Measurements from ENCODE around the gene PRR3. TPM values are rescaled to one million over a fixed set of nuclear protein-coding genes. Genes with fewer than 3 reads are reported as not detected.
"Not testable (repeated sequence)": the region's sequence is repeated elsewhere in the genome, so short reads cannot be mapped to it uniquely, and the experiment has no call there.

PRR3 gene
- total RNA-seq, 4 donors from 2014 or later = 3.5 to 21.6 (median 7.9) TPM

GRCh38 chr6:30591008-30591407, 33.9 kb downstream of the PRR3 start:
- TF ChIP-seq POLR2A (IDR thresholded peaks at IDR 0.05) (no peak), EP300 (IDR thresholded peaks at IDR 0.05) (no peak), CTCF (IDR thresholded peaks at IDR 0.05) (no peak), POLR2AphosphoS5 (IDR thresholded peaks at IDR 0.05) (no peak)
- 50 to 60% methylated on average over 1 of the region's 1 CpG for WGBS, 2 donors (ENCODE audit: low coverage in 1 of 2)
- ATAC-seq = no peak
- Histone ChIP-seq H3K4me3 (no peak overlapping the region), H3K27me3 (no peaks in the 10 kb centered on the region), H3K9me3 (no peaks in the 10 kb centered on the region), H3K36me3 (peaks cover 0 to 90% of the 10 kb centered on the region in 2 donors), H3K4me1 (peaks cover 0 to 9% (median 0%) of the 10 kb centered on the region in 3 donors), H3K27ac (peak overlapping the region in 2 of 4 donors; percentile 7 to 51)

- WGBS, 2 donors (ENCODE audit: low coverage in 1 of 2) = 89 to 100% methylated on average over 1 of the region's 1 CpG
These were observed 35.2 kb downstream of the PRR3 start for GRCh38 chr6:30592287-30592686.

GRCh38 chr6:30597315-30598144, 40.4 kb downstream of the PRR3 start:
- not testable (repeated sequence) for H3K4me3 ChIP-seq, H3K9me3 ChIP-seq, H3K27me3 ChIP-seq
- TF ChIP-seq POLR2AphosphoS5 (IDR thresholded peaks at IDR 0.05) = peak; percentile 13
- TF ChIP-seq CTCF (IDR thresholded peaks at IDR 0.05) = peak; percentile 68 to 81 (median 79)
- WGBS, 2 donors (ENCODE audit: low coverage in 1 of 2) = 71 to 78% methylated on average over 3 to 15 of the region's 15 CpGs
- Histone ChIP-seq H3K27ac (peak overlapping the region in 1 of 4 donors; percentile 11), H3K36me3 (peaks cover 0 to 53% of the 10 kb centered on the region in 2 donors), H3K4me1 (peaks cover 0 to 12% (median 0%) of the 10 kb centered on the region in 3 donors)
- ATAC-seq = peak; percentile 82

More at GRCh38 chr6:30592287-30592686, 35.2 kb downstream of the PRR3 start:
- peaks cover 0 to 82% of the 10 kb centered on the region in 2 donors for H3K36me3 ChIP-seq
- no peak overlapping the region for H3K4me3 ChIP-seq
- TF ChIP-seq CTCF (IDR thresholded peaks at IDR 0.05) = no peak
- no peak for TF ChIP-seq POLR2AphosphoS5 (IDR thresholded peaks at IDR 0.05)
- no peak for TF ChIP-seq POLR2A (IDR thresholded peaks at IDR 0.05)
- TF ChIP-seq EP300 (IDR thresholded peaks at IDR 0.05) = no peak
- H3K4me1 ChIP-seq = peaks cover 0 to 9% (median 0%) of the 10 kb centered on the region in 3 donors
- H3K9me3 ChIP-seq = no peaks in the 10 kb centered on the region
- H3K27me3 ChIP-seq = no peaks in the 10 kb centered on the region
- no peak overlapping the region for H3K27ac ChIP-seq
- ATAC-seq = no peak

GRCh38 chr6:30598912-30599624, 42.0 kb downstream of the PRR3 start:
- WGBS, 2 donors (ENCODE audit: low coverage in 1 of 2) = 37 to 62% methylated on average over 2 to 9 of the region's 12 CpGs
- H3K27ac ChIP-seq = no peak overlapping the region
- H3K4me3 ChIP-seq = no peak overlapping the region
- H3K9me3 ChIP-seq = no peaks in the 10 kb centered on the region
- peaks cover 0 to 54% of the 10 kb centered on the region in 2 donors for H3K36me3 ChIP-seq
- TF ChIP-seq POLR2AphosphoS5 (IDR thresholded peaks at IDR 0.05) (peak; percentile 14), EP300 (IDR thresholded peaks at IDR 0.05) (no peak)
- ATAC-seq = no peak
- H3K27me3 ChIP-seq = no peaks in the 10 kb centered on the region
- peaks cover 0 to 12% (median 0%) of the 10 kb centered on the region in 3 donors for H3K4me1 ChIP-seq

GRCh38 chr6:30599625-30600324, 42.7 kb downstream of the PRR3 start:
- H3K27me3 ChIP-seq = no peaks in the 10 kb centered on the region
- peaks cover 0 to 12% (median 0%) of the 10 kb centered on the region in 3 donors for H3K4me1 ChIP-seq
- no peak overlapping the region for H3K27ac ChIP-seq
- no peak overlapping the region for H3K4me3 ChIP-seq
- no peak for ATAC-seq
- no peak for TF ChIP-seq POLR2A (IDR thresholded peaks at IDR 0.05)
- TF ChIP-seq POLR2AphosphoS5 (IDR thresholded peaks at IDR 0.05) = peak; percentile 14
- H3K9me3 ChIP-seq = no peaks in the 10 kb centered on the region
- 78 to 80% methylated on average over 11 to 12 of the region's 13 CpGs for WGBS, 2 donors (ENCODE audit: low coverage in 1 of 2)
- peaks cover 4 to 54% of the 10 kb centered on the region in 2 donors for H3K36me3 ChIP-seq

Measured in gastroesophageal sphincter (tissue), 4 donors.